Effector CD4-positive, alpha-beta T cell (primary cell): Measurements from ENCODE around the gene TMEM129.

Experiments used
- DNase-seq: peaks from one replicate; pipeline ENCODE4 v3.0.0-alpha.2; 2020
- total RNA-seq: gene quantifications from one replicate; lab custom pipeline; 2026; lab: John Stamatoyannopoulos, UW

Gene TMEM129
- 37.0 reads per million, percentile 61 among the genes with 10 or more reads in this experiment for total RNA-seq

GRCh38 chr4:1721003-1721665 lies at the start of gene TMEM129, which contains the start of gene TACC3:
Gene TMEM129, minus strand, starts transcription at chr4:1721323. Its CDS starts 486 bp downstream, at chr4:1720837.
Gene TACC3, plus strand, starts transcription at chr4:1721521. Its CDS starts 1,901 bp downstream, at chr4:1723422.
- peak; percentile 93 for DNase-seq

- DNase-seq = no peak
Observed at GRCh38 chr4:1770791-1771231, 49.7 kb upstream of the TMEM129 start.

GRCh38 chr4:1770245-1770644 lies 49.1 kb upstream of the TMEM129 start:
- DNase-seq = no peak

- no peak for DNase-seq
Observed at GRCh38 chr4:1769692-1770091, 48.6 kb upstream of the TMEM129 start.

GRCh38 chr4:1768367-1769034 lies 47.4 kb upstream of the TMEM129 start:
- no peak for DNase-seq

GRCh38 chr4:1767770-1768366 lies 46.7 kb upstream of the TMEM129 start:
- DNase-seq = peak; percentile 12

- no peak for DNase-seq
Observed at GRCh38 chr4:1767061-1767769, 46.1 kb upstream of the TMEM129 start.

- DNase-seq = no peak
Observed at GRCh38 chr4:1766106-1767060, 45.3 kb upstream of the TMEM129 start.

- DNase-seq = no peak
Observed at GRCh38 chr4:1765409-1766072, 44.4 kb upstream of the TMEM129 start.

- DNase-seq = no peak
Observed at GRCh38 chr4:1764670-1765069, 43.5 kb upstream of the TMEM129 start.

- no peak for DNase-seq
Observed at GRCh38 chr4:1763550-1764080, 42.5 kb upstream of the TMEM129 start.

- no peak for DNase-seq
Observed at GRCh38 chr4:1763070-1763549, 42.0 kb upstream of the TMEM129 start.

- no peak for DNase-seq
Observed at GRCh38 chr4:1762264-1763010, 41.3 kb upstream of the TMEM129 start.

GRCh38 chr4:1761130-1761689 lies 40.1 kb upstream of the TMEM129 start:
- no peak for DNase-seq

- no peak for DNase-seq
Observed at GRCh38 chr4:1760521-1761071, 39.5 kb upstream of the TMEM129 start.

GRCh38 chr4:1759818-1760223 lies 38.7 kb upstream of the TMEM129 start:
- DNase-seq = no peak

- no peak for DNase-seq
Observed at GRCh38 chr4:1759170-1759817, 38.2 kb upstream of the TMEM129 start.

GRCh38 chr4:1758306-1759121 lies 37.4 kb upstream of the TMEM129 start:
- no peak for DNase-seq
